NCI-H345 (cell line): Measurements from ENCODE around the gene ITIH3.

ENCODE experiments used
- DNase-seq: peaks from one replicate; lab custom pipeline; 2025; lab: John Stamatoyannopoulos, UW

Gene ITIH3

GRCh38 chr3:52793702-52794611 lies 639 bp upstream of the ITIH3 start:
- DNase-seq = no peak

- no peak for DNase-seq
Observed at GRCh38 chr3:52795298-52795900, 803 bp downstream of the ITIH3 start.

DNA sequence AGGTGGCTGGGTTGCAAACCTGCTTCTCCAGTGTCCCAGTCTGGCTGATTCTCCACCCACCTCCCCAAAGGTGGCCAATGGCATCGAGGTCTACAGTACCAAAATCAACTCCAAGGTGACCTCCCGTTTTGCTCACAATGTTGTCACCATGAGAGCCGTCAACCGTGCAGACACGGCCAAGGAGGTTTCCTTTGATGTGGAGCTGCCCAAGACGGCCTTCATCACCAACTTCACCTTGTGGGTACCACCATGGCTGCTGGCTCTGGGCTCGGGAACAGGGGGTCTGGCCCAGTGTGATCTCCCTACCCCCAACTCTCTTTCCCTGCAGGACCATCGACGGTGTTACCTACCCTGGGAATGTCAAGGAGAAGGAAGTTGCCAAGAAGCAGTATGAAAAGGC lies 1.8 kb downstream of the ITIH3 start:
- DNase-seq = no peak

DNA sequence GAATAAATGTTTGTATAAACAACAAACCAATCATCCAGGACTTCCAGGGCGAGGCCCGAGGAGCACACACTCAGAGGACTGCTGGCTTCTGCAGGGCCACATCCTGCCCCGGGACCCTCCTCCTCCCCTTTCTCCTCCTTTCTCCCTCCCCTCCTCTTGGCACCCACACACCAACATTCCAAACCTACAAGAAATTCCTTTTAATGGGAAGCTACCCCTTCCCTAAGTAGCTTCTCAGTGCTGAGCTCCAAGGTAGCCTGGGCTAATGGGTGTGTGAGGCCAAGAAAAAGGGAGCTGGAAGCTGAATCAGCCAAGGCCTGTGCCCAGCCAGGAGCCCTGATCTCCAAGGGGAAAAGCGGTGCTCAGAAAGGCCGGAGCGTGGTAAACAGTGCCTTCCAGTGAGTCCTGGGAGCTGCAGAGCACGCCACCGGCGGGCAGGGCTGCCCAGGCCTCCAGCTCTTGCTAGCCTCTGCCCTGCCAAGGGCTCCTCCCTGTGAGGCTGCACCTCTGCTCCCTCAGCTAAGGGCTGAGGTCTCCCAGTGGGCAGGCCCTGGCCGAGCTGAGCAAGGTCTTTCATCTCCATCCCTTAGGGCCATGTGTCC lies 3.9 kb downstream of the ITIH3 start:
- DNase-seq = no peak

DNA sequence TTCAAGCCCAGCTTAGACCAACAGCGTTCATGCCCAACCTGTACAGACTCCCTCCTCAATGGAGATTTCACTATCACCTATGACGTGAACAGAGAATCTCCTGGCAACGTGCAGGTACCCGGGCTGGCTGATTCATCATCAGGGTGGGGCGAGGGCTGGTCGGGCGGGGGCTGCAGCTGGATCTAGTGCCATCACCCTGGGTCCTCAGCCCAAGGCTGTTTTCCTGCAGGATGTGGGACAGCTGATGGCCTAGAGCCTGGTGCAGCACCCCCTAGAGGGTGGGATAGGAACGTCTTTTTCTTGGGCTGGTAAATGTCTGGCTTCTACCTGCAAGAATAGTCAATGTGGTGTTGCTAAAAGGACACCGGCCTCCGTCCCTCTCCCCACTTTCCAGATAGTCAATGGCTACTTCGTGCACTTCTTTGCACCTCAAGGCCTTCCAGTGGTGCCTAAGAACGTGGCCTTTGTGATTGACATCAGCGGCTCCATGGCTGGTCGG lies 4.4 kb downstream of the ITIH3 start:
- no peak for DNase-seq

DNA sequence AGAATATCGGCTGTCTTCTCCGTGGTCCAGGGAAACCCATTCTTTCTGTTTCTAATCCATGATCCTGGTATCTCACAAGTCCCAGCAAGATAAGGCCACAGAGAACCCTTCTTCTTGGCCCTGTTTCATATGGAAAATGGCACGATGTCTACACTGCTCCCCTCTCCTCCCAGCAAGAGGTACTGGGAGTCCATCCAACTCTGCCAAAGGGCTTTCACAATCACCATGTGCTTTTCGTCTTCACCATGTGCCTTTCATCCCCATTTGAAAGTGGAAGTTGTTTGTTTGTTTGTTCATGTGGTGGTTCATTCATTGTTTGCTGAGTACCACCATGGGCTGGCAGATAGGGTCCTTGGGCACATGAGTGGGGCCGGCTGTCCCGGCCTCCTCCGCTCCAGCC lies 5.5 kb downstream of the ITIH3 start:
- DNase-seq = no peak

DNA sequence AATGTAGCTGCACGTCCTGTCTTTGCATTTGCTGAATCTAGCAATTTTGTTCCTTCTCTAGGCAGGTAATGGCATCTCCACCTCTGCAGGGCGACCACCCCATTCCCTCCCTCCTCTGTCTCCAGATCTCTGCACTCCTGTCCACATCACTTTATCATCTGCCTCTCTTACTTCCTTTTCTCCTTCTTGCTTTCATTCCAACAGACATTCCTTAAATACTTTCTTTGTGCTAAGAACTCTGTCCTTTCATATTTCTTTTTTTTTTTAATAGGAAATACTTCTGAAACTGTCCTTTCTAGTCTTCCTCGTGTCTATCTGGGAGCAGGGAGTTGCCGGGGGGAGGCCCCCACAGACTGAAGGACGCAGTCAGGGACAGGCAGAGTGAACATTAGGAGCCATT lies 7.2 kb downstream of the ITIH3 start:
- DNase-seq = no peak

DNA sequence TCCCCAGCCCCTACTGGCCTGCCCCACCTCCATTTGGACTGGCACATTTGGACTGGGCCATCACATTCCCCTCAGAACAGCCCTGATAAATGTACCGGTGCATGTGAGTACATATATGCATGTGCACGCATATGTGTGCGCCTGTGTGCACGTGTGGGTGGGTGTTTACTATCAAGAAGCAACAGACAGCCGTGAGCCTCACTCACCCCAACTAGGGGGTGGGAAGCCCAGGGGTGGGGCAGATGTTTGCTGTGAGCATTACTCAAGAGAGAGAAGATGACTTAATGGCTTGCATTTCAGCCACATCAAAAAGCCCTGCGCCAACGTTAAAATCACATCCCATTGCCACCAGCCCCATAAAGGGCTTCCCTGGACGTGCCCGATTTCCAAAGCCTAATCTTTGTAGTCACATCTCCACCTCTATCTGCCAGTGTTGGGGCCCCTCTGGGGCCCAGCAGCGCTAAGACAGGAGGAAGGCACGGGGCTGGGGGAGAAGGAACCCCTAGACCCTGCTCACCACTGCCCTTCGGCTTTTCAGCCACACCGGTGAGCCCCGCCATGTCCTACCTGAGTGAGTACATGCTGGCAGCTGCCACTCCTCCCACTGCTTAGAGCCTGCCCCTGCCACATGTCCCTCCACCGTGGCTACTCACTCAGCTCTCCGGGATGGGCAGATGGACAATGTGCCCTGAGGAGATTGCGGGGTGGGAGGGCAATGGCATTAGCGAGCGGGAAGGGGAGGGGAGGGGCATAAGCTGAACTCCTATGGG lies 10.9 kb downstream of the ITIH3 start:
- no peak for DNase-seq

DNA sequence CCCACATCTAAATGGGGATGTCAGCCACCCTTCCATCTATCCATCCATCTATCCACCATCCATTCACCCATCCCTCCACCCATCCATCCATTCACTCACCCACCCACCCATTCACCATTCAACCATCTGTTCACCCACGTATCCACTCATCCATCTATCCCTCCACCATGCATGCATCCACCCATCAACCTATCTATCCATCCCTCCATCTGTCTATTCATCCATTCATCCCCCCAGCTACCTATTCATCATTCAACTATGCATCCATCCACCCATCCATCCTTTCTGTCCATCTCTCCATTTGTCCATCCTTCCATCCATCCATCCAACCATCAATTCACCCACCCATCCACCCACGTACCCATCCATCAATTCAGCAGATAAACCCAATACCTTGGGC lies 14.6 kb downstream of the ITIH3 start:
- no peak for DNase-seq

DNA sequence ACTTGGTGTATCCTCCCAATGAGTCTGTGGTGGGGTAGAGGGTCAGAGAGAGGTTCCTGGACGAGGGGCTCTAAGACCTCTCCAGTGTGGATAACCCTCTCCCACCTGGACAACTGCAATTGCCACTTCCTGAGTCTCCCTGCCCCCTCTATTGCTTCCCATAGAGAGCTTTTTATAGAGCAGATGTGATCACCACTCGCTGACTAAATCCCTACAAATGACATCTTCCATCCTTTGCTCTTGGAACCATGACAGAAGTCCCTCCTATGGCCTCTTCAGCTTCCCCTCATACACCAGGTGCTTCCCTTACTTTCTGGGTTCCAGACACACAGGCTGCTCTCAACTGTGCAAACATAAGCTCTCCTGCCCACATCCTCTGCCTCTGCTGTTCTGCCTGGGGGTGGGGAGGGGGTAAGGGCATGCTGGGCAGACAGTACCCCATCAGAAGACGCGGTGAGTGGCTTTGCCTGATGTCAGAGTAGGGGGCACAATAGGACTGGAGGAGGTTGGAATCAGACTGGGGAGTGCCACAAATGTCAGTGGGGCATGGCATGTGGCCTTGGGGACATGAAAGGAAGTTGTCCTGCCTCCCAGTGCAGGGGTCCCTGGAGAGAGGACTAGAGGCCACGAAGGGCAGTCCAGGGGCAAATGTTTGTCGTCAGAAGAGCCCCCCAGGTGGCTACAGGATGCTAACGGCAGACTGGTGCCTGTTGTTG lies 15.2 kb downstream of the ITIH3 start:
- peak; percentile 1 for DNase-seq

DNA sequence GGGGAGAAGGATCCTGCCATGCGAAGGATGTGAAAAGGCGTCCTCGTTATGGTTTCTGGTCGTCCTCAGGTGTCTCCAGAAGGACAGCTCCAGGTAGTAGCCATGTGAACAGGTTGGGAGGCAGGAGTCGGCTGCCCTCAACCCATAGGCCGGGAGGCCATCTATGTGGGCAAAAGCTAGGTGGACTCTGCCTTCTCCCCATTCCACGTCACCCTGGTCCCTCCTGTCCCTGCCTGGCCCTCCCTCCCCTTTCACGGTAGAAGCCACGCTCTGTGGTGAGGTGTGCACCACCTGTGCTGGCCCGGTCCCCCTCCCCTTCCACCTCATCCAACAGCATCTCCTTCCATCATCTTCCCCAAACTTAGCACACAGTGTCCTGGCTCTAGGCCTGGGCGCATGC lies 16.3 kb downstream of the ITIH3 start:
- no peak for DNase-seq

DNA sequence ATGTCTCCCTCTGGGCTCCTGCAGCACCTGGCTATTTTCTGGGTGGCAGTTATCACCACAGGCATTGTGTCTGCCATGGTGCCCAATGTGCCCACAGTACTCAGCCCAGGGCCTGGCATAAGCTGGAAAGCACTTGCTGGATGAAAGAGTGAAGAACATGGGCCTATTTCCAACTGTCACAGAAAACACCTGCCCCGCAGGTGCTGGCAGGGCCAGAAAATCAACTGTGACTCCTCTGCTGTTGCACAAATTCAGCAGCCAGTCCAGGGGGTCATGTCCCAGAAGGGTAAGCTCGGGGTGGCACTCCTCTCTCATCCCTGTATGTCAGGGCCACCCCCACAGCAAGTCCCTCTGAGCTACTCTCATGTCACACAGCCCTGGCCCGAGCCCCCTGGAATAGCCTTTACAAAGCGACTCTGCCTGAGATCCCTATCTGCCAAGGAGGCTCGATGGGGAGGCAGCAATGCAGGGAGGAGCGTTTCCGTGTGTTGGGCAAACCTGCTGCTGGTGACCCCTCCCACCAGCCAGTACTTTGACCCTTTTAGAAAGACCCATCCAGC lies 16.9 kb downstream of the ITIH3 start:
- DNase-seq = no peak

DNA sequence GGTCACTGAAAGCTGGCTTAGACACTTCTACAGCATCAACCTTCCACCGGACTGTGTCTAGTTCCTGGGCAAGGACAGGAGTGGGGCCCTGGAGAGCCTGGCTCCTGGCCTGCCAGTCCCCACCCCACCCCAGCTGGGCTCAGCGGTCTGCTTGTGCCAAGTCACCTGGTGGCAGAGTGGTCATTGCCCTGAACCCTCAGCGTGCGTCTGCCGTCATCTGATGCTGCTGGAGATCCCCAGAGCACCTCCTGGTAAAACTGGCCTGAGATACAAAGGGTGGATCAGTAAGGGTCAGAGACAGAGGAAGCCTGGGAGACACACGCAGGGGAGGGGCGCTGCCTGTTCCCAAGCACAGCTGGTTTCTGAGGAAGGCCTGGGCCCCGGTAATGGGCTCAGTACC lies 19.2 kb downstream of the ITIH3 start:
- DNase-seq = no peak

DNA sequence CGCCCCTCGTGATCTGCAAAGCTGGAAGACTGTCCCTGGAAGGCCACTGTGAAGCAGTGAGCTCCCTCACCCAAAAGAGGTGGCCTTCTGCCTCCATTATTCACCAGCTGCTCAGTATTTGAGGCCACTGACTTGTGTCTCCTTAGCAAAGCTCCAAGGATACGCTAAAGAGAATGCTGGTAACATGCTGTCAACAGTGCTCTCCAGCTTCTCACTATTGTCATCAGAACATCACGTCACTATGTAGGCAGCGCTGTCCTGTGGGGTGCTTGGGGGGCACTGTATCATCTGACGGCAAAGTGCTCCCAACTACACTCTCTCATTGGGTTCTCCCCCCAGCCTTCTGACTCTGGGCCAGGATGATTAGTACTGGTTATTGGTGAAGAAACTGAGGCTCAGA lies 21.6 kb downstream of the ITIH3 start:
- no peak for DNase-seq

GRCh38 chr3:52816654-52817053 lies 22.1 kb downstream of the ITIH3 start:
- DNase-seq = no peak

DNA sequence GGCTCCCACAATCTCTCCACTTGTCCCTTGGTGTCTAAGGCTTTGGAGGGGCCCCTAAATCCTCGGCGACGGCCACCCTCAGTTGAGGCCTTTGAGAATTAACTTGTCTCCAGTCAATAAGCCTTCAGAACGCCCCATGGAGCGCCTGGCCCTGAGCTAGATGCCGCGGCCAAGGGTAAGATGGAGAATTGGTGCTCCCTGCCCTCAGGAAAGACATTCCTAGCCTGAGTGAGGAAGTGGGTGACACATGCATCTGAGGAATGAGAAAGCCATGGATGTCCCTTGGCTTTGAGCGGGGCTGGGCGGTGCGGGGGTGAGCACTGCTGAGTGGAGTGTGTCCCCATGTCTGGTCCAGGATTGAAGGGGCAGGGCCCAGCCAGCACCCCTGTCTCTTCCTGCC lies 22.6 kb downstream of the ITIH3 start:
- DNase-seq = no peak

- DNase-seq = no peak
Observed at GRCh38 chr3:52817860-52818259, 23.3 kb downstream of the ITIH3 start.

- no peak for DNase-seq
Observed at GRCh38 chr3:52819936-52820335, 25.3 kb downstream of the ITIH3 start.

- DNase-seq = peak; percentile 2
Observed at GRCh38 chr3:52820736-52821135, 26.1 kb downstream of the ITIH3 start.

DNA sequence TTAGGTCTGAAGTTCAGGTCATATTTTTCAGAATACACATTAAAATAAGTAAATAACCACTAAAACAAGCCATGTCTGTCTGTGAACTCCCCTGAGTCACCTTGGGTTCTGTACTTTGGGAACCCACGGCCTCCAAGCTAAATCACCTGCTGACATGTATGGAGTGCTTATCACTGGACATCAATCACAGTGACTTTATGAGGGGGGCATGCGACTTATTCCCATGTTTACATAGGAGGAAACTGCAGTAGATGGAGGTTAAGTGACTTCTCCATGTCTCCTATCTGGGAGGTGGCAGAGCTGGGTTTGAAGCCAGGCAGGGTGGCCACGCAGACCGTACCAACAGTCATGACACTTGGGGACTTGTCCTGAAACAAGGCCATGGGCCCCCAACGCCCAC lies 27.8 kb downstream of the ITIH3 start:
- DNase-seq = no peak

- no peak for DNase-seq
Observed at GRCh38 chr3:52824037-52824436, 29.4 kb downstream of the ITIH3 start.
